Vagina (tissue), 2 donors: Measurements from ENCODE around the gene PHF13. TPM values are rescaled to one million over a fixed set of nuclear protein-coding genes. Genes with fewer than 3 reads are reported as not detected.
"Not testable (repeated sequence)": the region's sequence is repeated elsewhere in the genome, so short reads cannot be mapped to it uniquely, and the experiment has no call there.

Experiments used
- DNase-seq, 2 donors: peaks; one replicate each; pipeline ENCODE4 v3.0.0-alpha.2; 2017; ENCODE audit errors: extremely low spot score in 2 of 2
- H3K27ac ChIP-seq: fragments of 200-600 bp; sonication (generic); one replicate; pipeline ENCODE4 v1.5.1; 2019
- H3K27me3 ChIP-seq: fragments of 200-600 bp; sonication (generic); one replicate; pipeline ENCODE4 v1.5.1; 2019
- H3K36me3 ChIP-seq, 2 donors: fragments of 200-600 bp; sonication (generic); one replicate each; pipeline ENCODE4 v1.5.1; 2017 to 2019
- H3K4me1 ChIP-seq: fragments of 200-600 bp; sonication (generic); one replicate; pipeline ENCODE4 v1.5.1; 2019
- H3K4me3 ChIP-seq, 2 donors: fragments of 200-600 bp; sonication (generic); 1 replicate in 1 of 2; 2 replicates in 1 of 2; pipeline ENCODE4 v1.5.1; 2016 to 2019
- H3K9me3 ChIP-seq: fragments of 200-600 bp; sonication (generic); one replicate; pipeline ENCODE4 v1.5.1; 2019
- CTCF ChIP-seq, 3 experiments: fragments of 450-650 bp in 2 of 3; fragments of 200-600 bp in 1 of 3; sonication (generic) in 1 of 3; IDR thresholded peaks; one replicate each; pipeline ENCODE4 v1.5.1; 2017 to 2019; ENCODE audit warnings: antibody characterized with exemption in 3 of 3, mild to moderate bottlenecking in 2 of 3, moderate library complexity in 2 of 3
- POLR2A ChIP-seq, 2 donors: fragments of 450-650 bp; IDR thresholded peaks; one replicate each; pipeline ENCODE4 v1.6.1; 2017; ENCODE audit warnings: antibody characterized with exemption in 2 of 2, mild to moderate bottlenecking in 2 of 2, moderate library complexity in 2 of 2
- POLR2AphosphoS5 ChIP-seq, 2 donors: sonication (generic); formaldehyde crosslinking; IDR thresholded peaks; one replicate each; pipeline ENCODE4 v1.9.0; 2017; ENCODE audit warnings: antibody characterized with exemption in 2 of 2, mild to moderate bottlenecking in 2 of 2, low read depth in 1 of 2; ENCODE audit not compliant: insufficient read depth in 1 of 2
- intact Hi-C: fragments of 100-400 bp; cut with DNase I; formaldehyde crosslinking; loops from one replicate; pipeline ENCODE4 v1.15.1; 2023
- total RNA-seq: library from RNA; depleted of rRNA; stranded (reverse); fragments of >200 nt; gene quantifications from one replicate; pipeline ENCODE4 v1.2.3, GENCODE V29; 2016

PHF13 gene
- total RNA-seq, 1 donor from 2014 or later: 21.6 TPM

GRCh38 chr1:6653436-6654290 is 40.1 kb downstream of the PHF13 start:
- TF ChIP-seq POLR2A (IDR thresholded peaks at IDR 0.05): no peak
- TF ChIP-seq POLR2AphosphoS5 (IDR thresholded peaks at IDR 0.05; ENCODE audit: insufficient read depth in 1 of 2, low read depth in 1 of 2): no peak
- no peak for TF ChIP-seq CTCF (IDR thresholded peaks at IDR 0.05)

GRCh38 chr1:6657138-6657537 is 43.6 kb downstream of the PHF13 start:
- Histone ChIP-seq H3K27me3 (no peaks in the 10 kb centered on the region), H3K36me3 (peaks cover 0 to 25% of the 10 kb centered on the region in 2 donors), H3K4me1 (no peaks in the 10 kb centered on the region), H3K9me3 (no peaks in the 10 kb centered on the region), H3K27ac (no peak overlapping the region), H3K4me3 (no peak overlapping the region)
- no peak for DNase-seq
- intact Hi-C loops: no loop called here
- TF ChIP-seq POLR2A (IDR thresholded peaks at IDR 0.05) (no peak), POLR2AphosphoS5 (IDR thresholded peaks at IDR 0.05; ENCODE audit: insufficient read depth in 1 of 2, low read depth in 1 of 2) (no peak), CTCF (IDR thresholded peaks at IDR 0.05) (no peak)

More at GRCh38 chr1:6653436-6654290, 40.1 kb downstream of the PHF13 start:
- Histone ChIP-seq H3K36me3 (peaks cover 0 to 30% of the 10 kb centered on the region in 2 donors), H3K27me3 (no peaks in the 10 kb centered on the region), H3K4me3 (no peak overlapping the region), H3K4me1 (no peaks in the 10 kb centered on the region), H3K9me3 (no peaks in the 10 kb centered on the region), H3K27ac (no peak overlapping the region)
- no peak for DNase-seq
- intact Hi-C loops: no loop called here

- peaks cover 0 to 11% of the 10 kb centered on the region in 2 donors for H3K36me3 ChIP-seq
- no peak overlapping the region for H3K4me3 ChIP-seq
- H3K27me3 ChIP-seq: no peaks in the 10 kb centered on the region
- no peaks in the 10 kb centered on the region for H3K9me3 ChIP-seq
- TF ChIP-seq POLR2AphosphoS5 (IDR thresholded peaks at IDR 0.05; ENCODE audit: insufficient read depth in 1 of 2, low read depth in 1 of 2): no peak
- TF ChIP-seq POLR2A (IDR thresholded peaks at IDR 0.05): no peak
- TF ChIP-seq CTCF (IDR thresholded peaks at IDR 0.05): no peak
- DNase-seq: no peak
- no peak overlapping the region for H3K27ac ChIP-seq
- no peaks in the 10 kb centered on the region for H3K4me1 ChIP-seq
- intact Hi-C loops: no loop called here
Observed at GRCh38 chr1:6658359-6659060, 45.0 kb downstream of the PHF13 start.

- intact Hi-C loops: no loop called here
- no peaks in the 10 kb centered on the region for H3K4me1 ChIP-seq
- no peaks in the 10 kb centered on the region for H3K27me3 ChIP-seq
- H3K36me3 ChIP-seq: peaks cover 0 to 6% of the 10 kb centered on the region in 2 donors
- no peak for TF ChIP-seq POLR2A (IDR thresholded peaks at IDR 0.05)
- TF ChIP-seq CTCF (IDR thresholded peaks at IDR 0.05): no peak
- TF ChIP-seq POLR2AphosphoS5 (IDR thresholded peaks at IDR 0.05; ENCODE audit: insufficient read depth in 1 of 2, low read depth in 1 of 2): no peak
- DNase-seq: no peak
- H3K27ac ChIP-seq: no peak overlapping the region
- no peak overlapping the region for H3K4me3 ChIP-seq
- H3K9me3 ChIP-seq: no peaks in the 10 kb centered on the region
Observed at GRCh38 chr1:6660415-6661049, 47.0 kb downstream of the PHF13 start.

GRCh38 chr1:6662468-6662867 is 48.9 kb downstream of the PHF13 start:
- H3K4me3 ChIP-seq, H3K27ac ChIP-seq, H3K9me3 ChIP-seq, H3K27me3 ChIP-seq, H3K4me1 ChIP-seq, intact Hi-C loops, DNase-seq: not testable (repeated sequence)
- peaks cover 0 to 17% of the 10 kb centered on the region in 2 donors for H3K36me3 ChIP-seq
